ENCODE data around the gene TRPV3. TPM values are rescaled to one million over a fixed set of nuclear protein-coding genes. Genes with fewer than 3 reads are reported as not detected.

The TRPV3 gene
- total and polyA plus RNA-seq, 9 of the 15 experiments (the other 6 are each of a cell fraction or from before 2014, with no cell fraction given): 0.03 to 0.42 (median 0.11) TPM; not detected in 1

- no peak for TF ChIP-seq U2AF1 (optimal IDR thresholded peaks at IDR 0.05; ENCODE audit: low read depth, low read length)
Observed at GRCh38 chr17:3482852-3483251, 74.8 kb downstream of the TRPV3 start (continued).

DNA sequence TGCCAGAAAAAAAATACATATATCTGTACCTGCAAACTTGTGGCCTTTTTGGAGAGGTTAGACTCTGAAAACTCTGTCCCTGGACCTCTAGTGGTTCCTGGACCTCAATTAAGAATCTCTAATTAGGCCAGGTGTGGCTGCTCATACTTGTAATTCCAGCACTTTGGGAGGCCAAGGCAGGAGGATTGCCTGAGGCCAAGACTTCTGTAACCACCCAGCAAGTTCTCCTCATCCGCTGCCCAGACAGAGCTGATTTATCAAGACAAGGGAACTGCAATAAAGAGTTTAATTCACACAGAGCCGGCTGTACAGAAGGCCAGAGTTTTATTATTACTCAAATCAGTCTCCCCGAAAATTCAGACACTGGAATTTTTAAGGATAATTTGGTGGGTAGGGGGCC, 77.6 kb downstream of the TRPV3 start:
- POLR2A ChIA-PET: no interaction called here
- H3K9me3 ChIP-seq (replicated peaks; ENCODE audit: control insufficient read depth, insufficient read depth, low read depth, low read length): no peaks in the 10 kb centered on the region
- CTCF ChIA-PET (ENCODE audit: low intra/inter-chr PET ratio): no interaction called here
- in situ Hi-C loops (cut with MboI) (no loop called here), intact Hi-C loops (cut with micrococcal nuclease) (no loop called here)
- H2AFZ ChIP-seq (ENCODE audit: low read depth, low read length): no peak overlapping the region
- no peak overlapping the region for H3K4me2 ChIP-seq (ENCODE audit: insufficient read depth, low read length)
- no peaks in the 10 kb centered on the region for H3K79me2 ChIP-seq (ENCODE audit: control insufficient read depth, insufficient read depth, low read length)
- H3K9me1 ChIP-seq (ENCODE audit: control insufficient read depth, insufficient read depth, low read length): no peaks in the 10 kb centered on the region
- no peak overlapping the region for H3K27ac ChIP-seq (ENCODE audit: extremely low read depth, low read depth, low read length)
- FAIRE-seq (no peak), DNase-seq (ENCODE audit: extremely low read depth in 1 of 4, low spot score in 3 of 4) (no peak), ATAC-seq (no peak)
- no peak overlapping the region for H3K9ac ChIP-seq (ENCODE audit: insufficient read depth in 1 of 2, low read depth in 2 of 2, low read length in 2 of 2)
- no peaks in the 10 kb centered on the region for H3K4me1 ChIP-seq (replicated peaks in 1 of 2; ENCODE audit: control insufficient read depth in 2 of 2, insufficient read depth in 2 of 2, low read length in 2 of 2)
- TF ChIP-seq GATAD2A (IDR thresholded peaks at IDR 0.05): no peak
- no peak for TF ChIP-seq ZNF398 (CRISPR knock-in tag; IDR thresholded peaks at IDR 0.05)
- no peak for TF ChIP-seq MAZ (CRISPR knock-in tag; conservative IDR thresholded peaks at IDR 0.05 in 1 of 2, IDR thresholded peaks at IDR 0.05 in 1 of 2)
- TF ChIP-seq SRSF1 (IDR thresholded peaks at IDR 0.05; ENCODE audit: low read depth, low read length): no peak
- no peak for TF ChIP-seq USF1 (CRISPR knock-in tag; IDR thresholded peaks at IDR 0.05)
- no peak for TF ChIP-seq CCNT2 (IDR thresholded peaks at IDR 0.05; ENCODE audit: borderline replicate concordance, extremely low read depth, insufficient read length, low read depth, low read length)
- H3K4me3 ChIP-seq: no peak overlapping the region
- 0% methylated on average over 3 of the region's 3 CpGs for WGBS (ENCODE audit: insufficient coverage, low coverage, missing lambda C conversion rate)
- peaks cover 0 to 4% of the 10 kb centered on the region in 2 experiments; a peak in 1 of 5 replicates for H3K27me3 ChIP-seq (ENCODE audit: control insufficient read depth in 2 of 2, insufficient read depth in 2 of 2, low read length in 2 of 2)
- no peaks in the 10 kb centered on the region for H4K20me1 ChIP-seq (replicated peaks; ENCODE audit: control insufficient read depth, insufficient read depth, low read length)
- BruUV-seq (replicated peaks): no TSS peak
- H3K36me3 ChIP-seq (ENCODE audit: control insufficient read depth, insufficient read depth, low read length): no peaks in the 10 kb centered on the region
